DND-41 (cell line): Measurements from ENCODE around the gene MEG3.

Experiments
- ATAC-seq: fragments of 200-7000 bp; cut with Tn5 transposase; 3 replicates; pipeline ENCODE4 v1.9.1; 2021; ENCODE audit warnings: low read depth; ENCODE audit not compliant: insufficient read depth
- DNase-seq: peaks from one replicate; pipeline ENCODE4 v3.0.0-alpha.2; 2020
- H2AFZ ChIP-seq: 2 replicates; pipeline ENCODE4 v1.6.0; 2012; ENCODE audit warnings: low read depth, low read length
- H3K27ac ChIP-seq: 2 replicates; pipeline ENCODE4 v1.5.1; 2012; ENCODE audit warnings: low read length, inconsistent platforms
- H3K27me3 ChIP-seq: fragments of 200-600 bp; sonication (generic); 2 replicates; pipeline ENCODE4 v1.6.0; 2012; ENCODE audit warnings: low read length, mild to moderate bottlenecking, inconsistent platforms; ENCODE audit not compliant: insufficient read depth, poor library complexity
- H3K36me3 ChIP-seq: 2 replicates; pipeline ENCODE4 v1.5.1; 2012; ENCODE audit warnings: low read length, inconsistent platforms; ENCODE audit not compliant: insufficient read depth
- H3K4me1 ChIP-seq: 2 replicates; pipeline ENCODE4 v1.5.1; 2012; ENCODE audit warnings: mild to moderate bottlenecking, low read length; ENCODE audit not compliant: insufficient read depth
- H3K4me2 ChIP-seq: 2 replicates; pipeline ENCODE4 v1.6.0; 2012; ENCODE audit warnings: mild to moderate bottlenecking, moderate library complexity, low read length, inconsistent platforms; ENCODE audit not compliant: insufficient read depth
- H3K4me3 ChIP-seq, 2 experiments: fragments of 200-600 bp in 1 of 2; shearing (Covaris generic) in 1 of 2; 2 replicates each; pipeline ENCODE4 v1.5.1; 2012 to 2016; ENCODE audit warnings: inconsistent platforms in 2 of 2, low read length in 2 of 2, mild to moderate bottlenecking in 2 of 2, low read depth in 1 of 2, moderate library complexity in 1 of 2
- H3K79me2 ChIP-seq: 2 replicates; pipeline ENCODE4 v1.6.0; 2012; ENCODE audit warnings: low read length, inconsistent platforms; ENCODE audit not compliant: insufficient read depth
- H3K9ac ChIP-seq: 2 replicates; pipeline ENCODE4 v1.6.0; 2012; ENCODE audit warnings: low read depth, mild to moderate bottlenecking, inconsistent platforms, low read length, moderate library complexity
- H3K9me3 ChIP-seq: 2 replicates; pipeline ENCODE4 v1.5.1; 2012; ENCODE audit warnings: low read length, moderate library complexity, mild to moderate bottlenecking, inconsistent platforms; ENCODE audit not compliant: insufficient read depth, severe bottlenecking
- H4K20me1 ChIP-seq: 2 replicates; pipeline ENCODE4 v1.6.0; 2012; ENCODE audit warnings: low read length; ENCODE audit not compliant: insufficient read depth
- CTCF ChIP-seq: IDR thresholded peaks from 2 replicates; pipeline ENCODE4 v1.5.1; 2012; ENCODE audit warnings: borderline replicate concordance, low read length, moderate library complexity, mild to moderate bottlenecking; ENCODE audit not compliant: poor library complexity, severe bottlenecking; ENCODE audit errors: extremely low read depth
- EZH2 ChIP-seq: IDR thresholded peaks from 3 replicates; pipeline ENCODE4 v1.6.1; 2012; ENCODE audit warnings: borderline replicate concordance, low read depth, mild to moderate bottlenecking, moderate library complexity, low read length, inconsistent platforms; ENCODE audit not compliant: severe bottlenecking

Gene MEG3

GRCh38 chr14:100846309-100846859 lies 20.5 kb downstream of the MEG3 start:
- H3K27ac ChIP-seq, result no peak overlapping the region
- H3K4me2 ChIP-seq, result no peak overlapping the region
- no peak for ATAC-seq
- H3K36me3 ChIP-seq, result no peaks in the 10 kb centered on the region
- peaks cover 26% of the 10 kb centered on the region for H3K4me1 ChIP-seq
- no peak overlapping the region for H3K4me3 ChIP-seq
- no peak for DNase-seq
- no peaks in the 10 kb centered on the region for H4K20me1 ChIP-seq
- H3K9ac ChIP-seq, result no peak overlapping the region
- no peaks in the 10 kb centered on the region for H3K9me3 ChIP-seq
- no peaks in the 10 kb centered on the region for H3K79me2 ChIP-seq
- no peak overlapping the region for H2AFZ ChIP-seq
- no peaks in the 10 kb centered on the region for H3K27me3 ChIP-seq
- TF ChIP-seq CTCF, result no peak
- no peak for TF ChIP-seq EZH2

- H3K4me3 ChIP-seq, result peak overlapping the region in 1 of 2 experiments; percentile 13; a peak in 1 of 4 replicates
- TF ChIP-seq EZH2, result no peak
- no peak for TF ChIP-seq CTCF
Observed at GRCh38 chr14:100849115-100849781, 23.3 kb downstream of the MEG3 start.

GRCh38 chr14:100850841-100851585 lies 25.1 kb downstream of the MEG3 start:
- DNase-seq (peak; percentile 71), ATAC-seq (peak; percentile 69)
- Histone ChIP-seq H3K9ac (no peak overlapping the region), H4K20me1 (no peaks in the 10 kb centered on the region), H3K9me3 (no peaks in the 10 kb centered on the region), H2AFZ (no peak overlapping the region), H3K4me1 (peaks cover 12% of the 10 kb centered on the region), H3K36me3 (no peaks in the 10 kb centered on the region), H3K4me3 (no peak overlapping the region), H3K4me2 (no peak overlapping the region), H3K79me2 (no peaks in the 10 kb centered on the region), H3K27me3 (no peaks in the 10 kb centered on the region), H3K27ac (no peak overlapping the region)
- peak; percentile 91 for TF ChIP-seq CTCF
- TF ChIP-seq EZH2, result no peak

More at GRCh38 chr14:100849115-100849781, 23.3 kb downstream of the MEG3 start:
- no peaks in the 10 kb centered on the region for H3K79me2 ChIP-seq
- ATAC-seq, result peak; percentile 80
- H3K27ac ChIP-seq, result 0 out of 2 replicates have a peak overlapping the region, but pooled peaks have one; percentile 5
- peaks cover 14% of the 10 kb centered on the region for H3K4me1 ChIP-seq
- H3K36me3 ChIP-seq, result no peaks in the 10 kb centered on the region
- H4K20me1 ChIP-seq, result no peaks in the 10 kb centered on the region
- H3K4me2 ChIP-seq, result peak overlapping the region; percentile 48
- H3K9me3 ChIP-seq, result no peaks in the 10 kb centered on the region
- DNase-seq, result no peak
- no peaks in the 10 kb centered on the region for H3K27me3 ChIP-seq
- peak overlapping the region; percentile 29; the same call in 1 of the 2 replicates for H2AFZ ChIP-seq
- no peak overlapping the region for H3K9ac ChIP-seq
